BLaER1 treated with 17β-estradiol and CSF1 and Interleukin-3, amounts not matched to agents 10 nM and 100 nM (cell line): ENCODE data around the gene WIPF3.

Experiments used
- H3K27ac ChIP-seq, 11 experiments: shearing (Covaris generic); formaldehyde crosslinking; 2 replicates each; pipeline ENCODE4 v1.8.1; 2022
- H3K27me3 ChIP-seq, 11 experiments: shearing (Covaris generic); formaldehyde crosslinking; 2 replicates each; pipeline ENCODE4 v1.8.1; 2022
- H3K36me3 ChIP-seq, 11 experiments: shearing (Covaris generic); formaldehyde crosslinking; 2 replicates each; pipeline ENCODE4 v1.8.1; 2022
- H3K4me1 ChIP-seq, 10 experiments: shearing (Covaris generic); formaldehyde crosslinking; 2 replicates each; pipeline ENCODE4 v1.8.1; 2022
- H3K4me2 ChIP-seq, 11 experiments: shearing (Covaris generic); formaldehyde crosslinking; 2 replicates each; pipeline ENCODE4 v1.8.1; 2022
- H3K4me3 ChIP-seq, 10 experiments: shearing (Covaris generic); formaldehyde crosslinking; 2 replicates each; pipeline ENCODE4 v1.8.1; 2022
- H3K9ac ChIP-seq, 11 experiments: shearing (Covaris generic); formaldehyde crosslinking; 2 replicates each; pipeline ENCODE4 v1.8.1; 2022
- H3K9me3 ChIP-seq, 11 experiments: shearing (Covaris generic); formaldehyde crosslinking; replicated peaks in 1 of 11; 2 replicates each; pipeline ENCODE4 v1.8.1; 2022
- H4K20me1 ChIP-seq, 11 experiments: shearing (Covaris generic); formaldehyde crosslinking; 2 replicates each; pipeline ENCODE4 v1.8.1; 2022
- Cebpa-rat ChIP-seq, 11 experiments: shearing (Covaris generic); IDR thresholded peaks; 2 replicates each; pipeline ENCODE4 v1.8.1; 2022

The WIPF3 gene

GRCh38 chr7:29839921-29840320 is 33.6 kb downstream of the WIPF3 start:
- H3K36me3 ChIP-seq = no peaks in the 10 kb centered on the region
- no peaks in the 10 kb centered on the region for H3K27me3 ChIP-seq
- no peak overlapping the region for H3K4me3 ChIP-seq
- H3K4me2 ChIP-seq = no peak overlapping the region
- H3K9ac ChIP-seq = no peak overlapping the region
- TF ChIP-seq Cebpa-rat (IDR thresholded peaks at IDR 0.05) = no peak
- no peaks in the 10 kb centered on the region for H3K9me3 ChIP-seq
- H3K27ac ChIP-seq = no peak overlapping the region
- H3K4me1 ChIP-seq = no peaks in the 10 kb centered on the region
- H4K20me1 ChIP-seq = no peaks in the 10 kb centered on the region

- no peak overlapping the region for H3K27ac ChIP-seq
- H3K27me3 ChIP-seq = no peaks in the 10 kb centered on the region
- H3K4me2 ChIP-seq = no peak overlapping the region
- TF ChIP-seq Cebpa-rat (IDR thresholded peaks at IDR 0.05) = no peak
- H3K9ac ChIP-seq = no peak overlapping the region
- H3K4me3 ChIP-seq = no peak overlapping the region
- no peaks in the 10 kb centered on the region for H4K20me1 ChIP-seq
- H3K4me1 ChIP-seq = no peaks in the 10 kb centered on the region
- no peaks in the 10 kb centered on the region for H3K36me3 ChIP-seq
- no peaks in the 10 kb centered on the region for H3K9me3 ChIP-seq
These were observed 34.4 kb downstream of the WIPF3 start for GRCh38 chr7:29840701-29841100.

- no peak overlapping the region for H3K27ac ChIP-seq
- no peaks in the 10 kb centered on the region for H3K9me3 ChIP-seq
- H3K36me3 ChIP-seq = no peaks in the 10 kb centered on the region
- H3K27me3 ChIP-seq = no peaks in the 10 kb centered on the region
- H3K4me3 ChIP-seq = no peak overlapping the region
- no peaks in the 10 kb centered on the region for H3K4me1 ChIP-seq
- TF ChIP-seq Cebpa-rat (IDR thresholded peaks at IDR 0.05) = no peak
- no peak overlapping the region for H3K9ac ChIP-seq
- H4K20me1 ChIP-seq = no peaks in the 10 kb centered on the region
- no peak overlapping the region for H3K4me2 ChIP-seq
These were observed 35.8 kb downstream of the WIPF3 start for GRCh38 chr7:29841926-29842701.

GRCh38 chr7:29843093-29843492 is 36.8 kb downstream of the WIPF3 start:
- TF ChIP-seq Cebpa-rat (IDR thresholded peaks at IDR 0.05) = no peak

GRCh38 chr7:29843726-29844125 is 37.4 kb downstream of the WIPF3 start:
- TF ChIP-seq Cebpa-rat (IDR thresholded peaks at IDR 0.05) = no peak
- Histone ChIP-seq H3K36me3 (no peaks in the 10 kb centered on the region), H4K20me1 (no peaks in the 10 kb centered on the region)

More at GRCh38 chr7:29843093-29843492, 36.8 kb downstream of the WIPF3 start:
- no peak overlapping the region for H3K4me2 ChIP-seq
- no peaks in the 10 kb centered on the region for H3K9me3 ChIP-seq
- no peak overlapping the region for H3K27ac ChIP-seq
- no peak overlapping the region for H3K4me3 ChIP-seq
- no peaks in the 10 kb centered on the region for H3K27me3 ChIP-seq
- no peaks in the 10 kb centered on the region for H4K20me1 ChIP-seq
- H3K9ac ChIP-seq = no peak overlapping the region
- no peaks in the 10 kb centered on the region for H3K36me3 ChIP-seq
- H3K4me1 ChIP-seq = no peaks in the 10 kb centered on the region

GRCh38 chr7:29844559-29844958 is 38.3 kb downstream of the WIPF3 start:
- no peaks in the 10 kb centered on the region for H4K20me1 ChIP-seq
- H3K9me3 ChIP-seq = no peaks in the 10 kb centered on the region
- no peak overlapping the region for H3K4me2 ChIP-seq
- H3K4me1 ChIP-seq = no peaks in the 10 kb centered on the region
- no peaks in the 10 kb centered on the region for H3K27me3 ChIP-seq
- H3K27ac ChIP-seq = no peak overlapping the region
- H3K9ac ChIP-seq = no peak overlapping the region
- no peak for TF ChIP-seq Cebpa-rat (IDR thresholded peaks at IDR 0.05)
- H3K4me3 ChIP-seq = no peak overlapping the region
- H3K36me3 ChIP-seq = no peaks in the 10 kb centered on the region

More at GRCh38 chr7:29843726-29844125, 37.4 kb downstream of the WIPF3 start:
- Histone ChIP-seq H3K27me3 (no peaks in the 10 kb centered on the region), H3K27ac (no peak overlapping the region), H3K9me3 (no peaks in the 10 kb centered on the region), H3K4me3 (no peak overlapping the region), H3K4me1 (no peaks in the 10 kb centered on the region), H3K9ac (no peak overlapping the region), H3K4me2 (no peak overlapping the region)

GRCh38 chr7:29847496-29847895 is 41.2 kb downstream of the WIPF3 start:
- no peaks in the 10 kb centered on the region for H3K4me1 ChIP-seq
- H4K20me1 ChIP-seq = no peaks in the 10 kb centered on the region
- no peaks in the 10 kb centered on the region for H3K9me3 ChIP-seq
- H3K4me2 ChIP-seq = no peak overlapping the region
- H3K27me3 ChIP-seq = no peaks in the 10 kb centered on the region
- H3K4me3 ChIP-seq = no peak overlapping the region
- no peak overlapping the region for H3K27ac ChIP-seq
- no peak overlapping the region for H3K9ac ChIP-seq
- no peak for TF ChIP-seq Cebpa-rat (IDR thresholded peaks at IDR 0.05)
- no peaks in the 10 kb centered on the region for H3K36me3 ChIP-seq

GRCh38 chr7:29847916-29848315 is 41.6 kb downstream of the WIPF3 start:
- H3K9me3 ChIP-seq = no peaks in the 10 kb centered on the region
- no peak for TF ChIP-seq Cebpa-rat (IDR thresholded peaks at IDR 0.05)
- no peaks in the 10 kb centered on the region for H3K27me3 ChIP-seq
- H3K4me1 ChIP-seq = no peaks in the 10 kb centered on the region
- no peaks in the 10 kb centered on the region for H4K20me1 ChIP-seq
- H3K4me2 ChIP-seq = no peak overlapping the region
- H3K27ac ChIP-seq = no peak overlapping the region
- no peaks in the 10 kb centered on the region for H3K36me3 ChIP-seq
- H3K4me3 ChIP-seq = no peak overlapping the region
- H3K9ac ChIP-seq = no peak overlapping the region

- no peaks in the 10 kb centered on the region for H3K4me1 ChIP-seq
These were observed 42.6 kb downstream of the WIPF3 start for GRCh38 chr7:29848941-29849340.

GRCh38 chr7:29851487-29851886 is 45.2 kb downstream of the WIPF3 start:
- H3K9ac ChIP-seq = no peak overlapping the region
- H3K27me3 ChIP-seq = no peaks in the 10 kb centered on the region
- no peak overlapping the region for H3K4me2 ChIP-seq
- H3K4me3 ChIP-seq = no peak overlapping the region
- H3K36me3 ChIP-seq = no peaks in the 10 kb centered on the region
- H3K4me1 ChIP-seq = no peaks in the 10 kb centered on the region
- TF ChIP-seq Cebpa-rat (IDR thresholded peaks at IDR 0.05) = no peak
- H3K9me3 ChIP-seq = no peaks in the 10 kb centered on the region
- H4K20me1 ChIP-seq = no peaks in the 10 kb centered on the region
- no peak overlapping the region for H3K27ac ChIP-seq

More at GRCh38 chr7:29848941-29849340, 42.6 kb downstream of the WIPF3 start:
- Histone ChIP-seq H3K4me3 (no peak overlapping the region), H3K27me3 (no peaks in the 10 kb centered on the region), H3K9ac (no peak overlapping the region), H3K36me3 (no peaks in the 10 kb centered on the region), H3K9me3 (no peaks in the 10 kb centered on the region), H3K27ac (no peak overlapping the region), H4K20me1 (no peaks in the 10 kb centered on the region), H3K4me2 (no peak overlapping the region)
- no peak for TF ChIP-seq Cebpa-rat (IDR thresholded peaks at IDR 0.05)
